Nephron (organoid): ENCODE results near the gene AIF1L.

Experiments used
- H3K27ac Mint-ChIP-seq, 3 experiments: 2 replicates each; pipeline ENCODE4 v1.8.0; 2020; ENCODE audit warnings: mixed read lengths in 3 of 3, mild to moderate bottlenecking in 2 of 3, moderate library complexity in 1 of 3
- H3K27me3 Mint-ChIP-seq: 2 replicates; pipeline ENCODE4 v1.8.0; 2021; ENCODE audit warnings: low read depth, mild to moderate bottlenecking, moderate library complexity, mixed read lengths
- H3K36me3 Mint-ChIP-seq: 2 replicates; pipeline ENCODE4 v1.8.0; 2020; ENCODE audit warnings: low read depth, mixed read lengths
- H3K4me1 Mint-ChIP-seq: 2 replicates; pipeline ENCODE4 v1.8.0; 2020; ENCODE audit warnings: mixed read lengths
- H3K4me3 Mint-ChIP-seq, 3 experiments: 2 replicates each; pipeline ENCODE4 v1.8.0; 2020; ENCODE audit warnings: mild to moderate bottlenecking in 3 of 3, mixed read lengths in 3 of 3, moderate library complexity in 2 of 3
- H3K9me3 Mint-ChIP-seq: 2 replicates; pipeline ENCODE4 v1.8.0; 2020; ENCODE audit warnings: mixed read lengths
- CTCF ChIP-seq, 3 experiments: fragments of 200-600 bp; sonication (generic); IDR thresholded peaks; one replicate each; pipeline ENCODE4 v1.5.0; 2021; ENCODE audit warnings: antibody characterized with exemption in 3 of 3; ENCODE audit not compliant: unreplicated experiment in 3 of 3

The AIF1L gene

GRCh38 chr9:131090025-131090787, 6.1 kb upstream of the AIF1L start:
- Mint-ChIP-seq H3K36me3 (no peaks in the 10 kb centered on the region), H3K4me1 (peaks cover 9% of the 10 kb centered on the region), H3K4me3 (no peak overlapping the region), H3K9me3 (no peaks in the 10 kb centered on the region), H3K27ac (no peak overlapping the region), H3K27me3 (peaks cover 21% of the 10 kb centered on the region)
- no peak for TF ChIP-seq CTCF (IDR thresholded peaks at IDR 0.05; ENCODE audit: unreplicated experiment in 3 of 3)

DNA sequence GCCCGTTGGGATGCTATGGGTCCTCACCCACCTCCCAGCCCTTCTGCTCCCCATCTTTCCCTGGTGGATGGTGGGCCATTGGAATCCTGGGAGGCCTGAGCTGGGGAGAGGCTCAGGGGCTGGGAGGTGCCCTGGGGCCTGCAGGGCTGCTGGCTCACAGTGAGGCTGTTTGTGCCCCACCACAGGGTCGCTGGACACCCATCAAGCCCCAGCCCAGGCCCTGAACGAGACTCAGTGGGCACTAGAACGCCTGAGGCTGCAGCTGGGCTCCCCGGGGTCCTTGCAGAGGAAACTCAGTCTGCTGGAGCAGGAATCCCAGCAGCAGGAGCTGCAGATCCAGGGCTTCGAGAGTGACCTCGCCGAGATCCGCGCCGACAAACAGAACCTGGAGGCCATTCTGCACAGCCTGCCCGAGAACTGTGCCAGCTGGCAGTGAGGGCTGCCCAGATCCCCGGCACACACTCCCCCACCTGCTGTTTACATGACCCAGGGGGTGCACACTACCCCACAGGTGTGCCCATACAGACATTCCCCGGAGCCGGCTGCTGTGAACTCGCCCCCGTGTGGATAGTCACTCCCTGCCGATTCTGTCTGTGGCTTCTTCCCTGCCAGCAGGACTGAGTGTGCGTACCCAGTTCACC, 4.9 kb upstream of the AIF1L start:
- TF ChIP-seq CTCF (IDR thresholded peaks at IDR 0.05; ENCODE audit: unreplicated experiment in 3 of 3) = no peak
- H3K4me3 Mint-ChIP-seq = no peak overlapping the region
- H3K9me3 Mint-ChIP-seq = no peaks in the 10 kb centered on the region
- peaks cover 14% of the 10 kb centered on the region for H3K4me1 Mint-ChIP-seq
- H3K27me3 Mint-ChIP-seq = peaks cover 29% of the 10 kb centered on the region
- no peaks in the 10 kb centered on the region for H3K36me3 Mint-ChIP-seq
- H3K27ac Mint-ChIP-seq = no peak overlapping the region

- H3K27me3 Mint-ChIP-seq = peaks cover 30% of the 10 kb centered on the region
- H3K4me1 Mint-ChIP-seq = peaks cover 14% of the 10 kb centered on the region
- no peak for TF ChIP-seq CTCF (IDR thresholded peaks at IDR 0.05; ENCODE audit: unreplicated experiment in 3 of 3)
- H3K27ac Mint-ChIP-seq = no peak overlapping the region
- no peak overlapping the region for H3K4me3 Mint-ChIP-seq
- no peaks in the 10 kb centered on the region for H3K36me3 Mint-ChIP-seq
- H3K9me3 Mint-ChIP-seq = no peaks in the 10 kb centered on the region
Measured at GRCh38 chr9:131092030-131092429, 4.3 kb upstream of the AIF1L start.

DNA sequence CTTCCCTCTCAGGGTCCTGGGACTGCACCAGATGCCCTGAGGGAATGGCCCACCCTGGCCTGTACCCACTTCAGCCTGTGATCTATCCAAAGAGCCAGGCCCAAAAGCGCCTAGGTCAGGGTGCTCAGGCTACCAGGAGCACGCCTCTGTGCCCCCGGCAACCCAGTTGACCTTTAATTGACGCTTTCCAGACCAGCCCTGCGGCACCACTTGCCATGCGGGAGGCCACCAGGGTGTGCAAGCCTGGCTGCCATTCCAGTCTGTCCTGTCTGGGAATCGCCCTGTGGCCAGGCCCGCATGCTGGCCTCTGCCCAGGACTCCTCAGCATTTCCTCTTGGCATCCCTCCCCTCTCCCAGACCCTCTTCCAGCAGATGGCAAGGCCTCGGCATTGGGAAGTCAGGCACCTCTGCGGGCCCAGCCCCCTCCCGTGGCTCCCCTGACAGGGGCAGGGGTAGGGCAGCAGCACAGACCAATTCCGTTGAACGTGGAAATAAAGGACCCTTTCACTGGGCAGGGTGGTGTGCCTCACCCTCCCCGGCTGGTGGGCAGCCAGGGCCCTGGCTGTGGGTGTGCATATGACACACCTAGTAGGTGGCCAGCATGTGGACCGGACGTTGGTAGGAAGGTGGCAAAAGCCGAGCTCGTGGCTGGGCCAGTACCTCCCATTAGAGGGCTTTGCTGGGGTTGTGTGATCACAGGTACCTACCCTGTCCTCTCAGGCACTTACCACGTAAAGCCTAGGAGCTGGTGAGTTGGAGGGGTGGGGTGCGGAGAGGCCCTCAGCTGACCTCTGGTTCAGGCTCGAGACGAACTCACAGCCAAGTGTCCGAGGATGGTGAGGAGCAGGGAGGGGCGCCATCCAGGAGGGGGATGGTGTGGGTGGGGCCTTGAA, 3.5 kb upstream of the AIF1L start:
- Mint-ChIP-seq H3K27ac (no peak overlapping the region), H3K36me3 (no peaks in the 10 kb centered on the region), H3K4me1 (peaks cover 20% of the 10 kb centered on the region), H3K27me3 (peaks cover 37% of the 10 kb centered on the region), H3K9me3 (no peaks in the 10 kb centered on the region), H3K4me3 (no peak overlapping the region)
- no peak for TF ChIP-seq CTCF (IDR thresholded peaks at IDR 0.05; ENCODE audit: unreplicated experiment in 3 of 3)

DNA sequence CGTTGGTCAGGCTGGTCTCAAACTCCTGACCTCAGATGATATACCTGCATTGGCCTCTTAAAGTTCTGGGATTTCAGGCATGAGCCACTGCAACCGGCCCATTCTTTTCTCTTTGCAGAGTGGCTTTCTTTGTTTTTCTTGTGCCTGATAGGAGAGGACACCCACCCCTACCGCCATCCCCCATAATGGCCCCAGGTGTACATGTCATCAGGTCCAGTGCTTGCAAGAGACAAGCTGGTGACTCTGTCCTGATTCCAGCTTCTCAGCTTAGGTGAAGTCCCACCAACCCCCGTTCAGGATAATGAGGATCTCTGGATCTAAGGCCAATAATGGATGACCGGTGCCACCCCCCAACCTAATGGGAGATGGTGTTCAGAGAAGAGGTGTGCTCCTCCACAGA, 2.3 kb upstream of the AIF1L start:
- Mint-ChIP-seq H3K36me3 (no peaks in the 10 kb centered on the region), H3K4me3 (peak overlapping the region; percentile 55 to 70 (median 58)), H3K9me3 (no peaks in the 10 kb centered on the region), H3K4me1 (peaks cover 31% of the 10 kb centered on the region), H3K27me3 (peaks cover 43% of the 10 kb centered on the region), H3K27ac (peak overlapping the region in 1 of 3 experiments; percentile 19)
- TF ChIP-seq CTCF (IDR thresholded peaks at IDR 0.05; ENCODE audit: unreplicated experiment in 3 of 3) = no peak
